H4 (cell line): ENCODE measurements around the gene PBXIP1. TPM values are rescaled to one million over a fixed set of nuclear protein-coding genes. Genes with fewer than 3 reads are reported as not detected.
"Not testable (repeated sequence)": the region's sequence is repeated elsewhere in the genome, so short reads cannot be mapped to it uniquely, and the experiment has no call there.

ENCODE experiments used
- DNase-seq: peaks from one replicate; pipeline ENCODE4 v3.0.0-alpha.2; 2015; ENCODE audit warnings: low spot score
- total RNA-seq: library from RNA; depleted of rRNA; stranded (reverse); fragments of >200 nt; shearing (Covaris generic); gene quantifications from 2 replicates; pipeline ENCODE4 v1.2.3, GENCODE V29; 2014

Gene PBXIP1
- total RNA-seq, 1 experiment from 2014 or later = 22.8 TPM

DNA sequence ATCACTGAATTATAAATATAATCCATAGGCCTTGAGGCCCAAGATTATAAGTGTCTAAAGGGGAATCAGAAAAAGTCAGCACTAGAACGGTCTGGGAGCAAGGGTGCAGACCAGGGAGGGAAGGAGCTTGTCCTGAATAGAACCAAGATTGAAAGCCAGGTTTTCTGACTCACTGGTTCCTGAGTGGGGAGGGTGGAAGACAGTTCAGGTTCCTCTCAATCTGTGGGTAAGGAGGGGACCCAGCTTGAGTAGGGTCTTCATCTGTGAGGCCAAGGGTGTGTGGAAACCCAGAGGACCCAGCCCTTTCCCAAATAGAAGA lies 38.3 kb upstream of the PBXIP1 start:
- DNase-seq = no peak

DNA sequence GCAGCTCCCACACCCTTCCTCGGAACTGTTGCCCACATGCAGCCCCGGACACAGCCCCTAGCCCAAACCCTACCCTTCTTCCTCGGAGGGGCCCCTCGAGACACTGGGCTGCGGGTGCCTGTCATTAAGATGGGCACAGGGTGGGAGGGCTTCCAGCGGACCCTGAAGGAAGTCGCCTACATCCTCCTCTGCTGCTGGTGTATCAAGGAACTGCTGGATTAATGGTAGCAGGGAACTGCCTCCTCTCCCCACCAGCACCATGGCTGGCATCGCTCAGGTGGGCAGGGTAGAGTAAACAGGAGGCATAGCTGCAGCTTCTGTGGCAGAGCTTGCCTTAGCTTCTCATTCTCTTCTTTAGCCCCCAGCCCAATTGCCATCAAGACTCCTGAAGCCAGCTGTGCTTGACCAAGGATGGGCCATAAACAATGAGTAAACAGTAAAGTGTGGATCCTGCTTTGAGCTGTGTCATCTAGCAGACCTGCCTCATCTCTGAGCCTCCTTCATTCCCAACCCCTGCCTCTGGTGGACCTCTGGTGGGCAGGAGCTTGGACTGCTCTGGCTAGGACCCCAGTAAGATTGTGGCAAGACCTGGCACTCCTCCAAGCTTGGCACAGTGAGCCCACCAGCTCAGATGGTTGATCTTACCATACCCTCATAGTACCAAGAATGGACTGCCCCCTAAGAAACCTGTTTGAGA lies 37.8 kb upstream of the PBXIP1 start, which contains the start of gene LENEP:
Gene LENEP (plus strand): TSS at position 15 of the 697 bp plus-strand sequence. CDS start 22 bp downstream, at position 37.
- DNase-seq = no peak

DNA sequence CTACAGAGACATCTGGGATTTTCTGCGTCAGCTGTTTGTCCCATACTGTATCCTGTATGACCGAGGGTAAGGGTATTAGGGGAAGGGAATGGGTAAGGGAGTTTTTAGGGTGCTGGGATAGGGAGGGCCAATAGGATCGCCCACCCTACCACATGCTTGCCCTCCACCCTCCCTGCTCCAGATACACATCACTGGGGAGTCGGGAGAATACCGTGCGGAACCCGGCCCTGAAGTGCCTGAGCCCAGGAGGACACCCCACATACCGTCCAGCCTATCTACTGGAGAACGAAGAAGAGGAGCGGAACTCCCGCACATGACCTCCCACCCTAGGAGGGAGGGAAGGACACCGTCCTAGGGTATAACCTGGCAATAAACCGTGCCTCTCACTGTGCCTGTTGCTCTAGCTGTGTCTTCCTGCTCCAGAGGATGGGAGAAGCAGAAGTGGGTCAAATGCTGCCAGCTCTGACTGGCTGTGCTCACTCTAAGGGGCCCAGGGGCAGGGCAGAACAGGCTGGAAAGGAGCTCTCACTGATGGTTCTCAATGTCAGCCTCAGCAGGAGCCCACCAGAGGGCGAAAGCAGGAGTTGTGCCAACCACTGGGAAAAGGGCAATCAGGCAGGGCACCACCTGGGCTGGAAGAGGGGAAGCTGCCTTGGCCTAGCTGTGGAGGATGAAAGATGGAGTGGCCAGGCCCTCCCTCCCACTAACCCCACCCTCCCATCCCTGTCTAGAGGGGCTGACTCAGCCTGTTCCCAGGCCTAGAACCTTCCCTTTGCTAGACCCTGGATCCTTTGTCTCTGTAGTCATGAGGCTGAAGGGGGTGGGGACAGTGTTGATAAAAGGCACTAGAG lies 37.0 kb upstream of the PBXIP1 start:
- peak; percentile 49 for DNase-seq

DNA sequence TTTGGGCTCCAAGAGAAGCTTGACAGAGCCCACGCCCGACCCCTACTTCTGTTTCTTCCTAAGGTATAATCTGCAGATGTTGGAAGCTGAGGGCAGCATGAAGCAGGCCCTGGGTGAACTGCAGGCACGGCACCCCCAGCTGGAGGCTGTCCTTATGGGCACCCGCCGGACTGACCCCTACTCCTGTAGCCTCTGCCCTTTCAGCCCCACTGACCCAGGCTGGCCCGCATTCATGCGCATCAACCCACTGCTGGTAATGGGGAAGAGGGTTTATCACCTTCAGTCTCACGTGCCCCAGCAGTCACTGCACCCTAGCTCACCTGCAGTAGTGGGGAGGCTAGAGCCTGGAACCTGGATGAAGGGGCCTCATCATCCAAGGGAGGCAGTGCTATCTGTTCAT lies 34.4 kb upstream of the PBXIP1 start:
- no peak for DNase-seq

DNA sequence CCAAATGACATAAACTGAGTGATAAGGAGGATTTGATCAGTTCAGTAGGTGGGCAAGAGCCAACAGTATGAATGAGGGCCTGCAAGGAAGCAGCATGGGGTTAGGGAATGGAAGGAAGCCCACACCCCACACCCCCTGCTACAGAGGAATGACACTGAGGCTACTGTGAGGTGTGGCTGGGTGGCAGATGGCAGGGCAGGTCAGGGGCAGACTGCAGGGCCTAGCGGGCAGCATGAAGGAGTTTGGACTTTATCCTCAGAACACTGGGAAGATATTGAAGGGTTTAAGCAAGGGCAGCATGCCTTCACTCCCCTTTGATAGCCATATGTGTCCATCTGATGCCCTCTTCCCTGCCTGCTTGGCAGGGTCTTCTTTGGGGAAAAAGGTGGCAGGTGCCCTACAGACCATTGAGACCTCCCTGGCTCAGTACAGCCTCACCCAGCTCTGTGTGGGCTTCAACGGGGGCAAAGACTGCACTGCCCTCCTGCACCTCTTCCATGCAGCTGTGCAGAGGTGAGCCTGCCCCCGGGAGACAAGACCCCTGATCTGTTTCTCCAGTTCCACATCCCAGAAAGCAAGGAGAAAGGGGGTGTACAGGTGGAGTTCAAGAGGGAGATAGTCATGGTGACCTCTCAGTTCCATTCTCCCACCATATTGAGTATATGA lies 33.4 kb upstream of the PBXIP1 start:
- DNase-seq = no peak

DNA sequence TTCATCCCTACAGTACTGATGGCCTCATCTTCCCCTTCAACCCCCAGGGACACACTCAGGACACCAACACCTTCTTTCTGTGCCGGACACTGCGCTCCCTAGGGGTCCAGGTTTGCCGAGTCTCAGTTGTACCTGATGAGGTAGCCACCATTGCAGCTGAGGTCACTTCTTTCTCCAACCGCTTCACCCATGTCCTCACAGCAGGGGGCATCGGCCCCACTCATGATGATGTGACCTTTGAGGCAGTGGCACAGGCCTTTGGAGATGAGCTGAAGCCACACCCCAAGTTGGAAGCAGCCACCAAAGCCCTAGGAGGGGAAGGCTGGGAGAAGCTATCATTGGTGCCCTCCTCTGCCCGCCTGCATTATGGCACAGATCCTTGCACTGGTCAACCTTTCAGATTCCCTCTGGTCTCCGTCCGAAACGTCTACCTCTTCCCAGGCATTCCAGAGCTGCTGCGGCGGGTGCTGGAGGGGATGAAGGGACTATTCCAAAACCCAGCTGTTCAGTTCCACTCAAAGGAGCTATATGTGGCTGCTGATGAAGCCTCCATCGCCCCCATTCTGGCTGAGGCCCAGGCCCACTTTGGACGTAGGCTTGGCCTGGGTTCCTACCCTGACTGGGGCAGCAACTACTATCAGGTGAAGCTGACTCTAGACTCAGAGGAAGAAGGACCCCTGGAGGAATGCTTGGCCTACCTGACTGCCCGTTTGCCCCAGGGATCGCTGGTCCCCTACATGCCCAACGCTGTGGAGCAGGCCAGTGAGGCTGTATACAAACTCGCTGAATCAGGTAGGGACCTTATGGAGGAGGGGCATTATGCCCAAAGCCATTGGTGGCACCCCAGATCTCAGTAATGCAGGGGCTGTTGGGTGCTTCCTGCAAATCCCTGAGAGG lies 32.4 kb upstream of the PBXIP1 start:
- DNase-seq = no peak

DNA sequence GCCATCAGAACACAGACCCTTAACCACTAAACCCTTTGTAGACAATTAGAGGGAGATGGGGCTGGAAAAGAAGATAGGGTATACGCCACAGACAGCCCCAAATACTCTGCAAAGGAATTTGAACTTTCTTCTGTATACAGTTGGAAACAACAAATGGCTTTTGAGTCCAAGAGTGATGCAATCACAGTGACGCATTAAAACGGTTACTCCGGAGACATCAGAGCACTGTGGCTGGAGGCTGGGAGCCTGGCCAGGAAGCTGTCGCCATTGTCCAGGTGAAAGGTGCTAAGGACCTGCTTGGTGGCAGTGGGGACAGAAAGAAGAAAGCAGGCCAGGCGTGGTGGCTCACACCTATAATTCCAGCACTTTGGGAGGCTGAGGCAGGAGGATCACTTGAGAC lies 31.4 kb upstream of the PBXIP1 start:
- no peak for DNase-seq

DNA sequence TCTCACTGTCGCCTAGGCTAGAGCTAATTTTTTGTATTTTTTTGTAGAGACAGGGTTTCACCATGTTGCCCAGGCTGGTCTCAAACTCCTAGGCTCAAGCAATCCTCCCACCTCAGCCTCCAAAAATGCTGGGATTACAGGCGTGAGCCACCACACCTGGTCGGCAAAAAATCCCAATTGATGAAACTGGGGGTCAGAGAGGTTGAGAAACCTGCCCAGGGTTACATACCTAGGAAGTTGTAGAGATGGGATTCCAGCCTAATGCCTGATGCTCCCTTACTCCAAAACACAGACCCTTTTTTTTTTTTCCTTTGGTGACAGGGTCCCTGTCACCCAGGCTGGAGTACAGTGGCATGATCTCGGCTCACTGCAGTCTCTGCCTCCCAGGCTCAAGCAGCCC lies 30.8 kb upstream of the PBXIP1 start:
- DNase-seq = not testable (repeated sequence)

DNA sequence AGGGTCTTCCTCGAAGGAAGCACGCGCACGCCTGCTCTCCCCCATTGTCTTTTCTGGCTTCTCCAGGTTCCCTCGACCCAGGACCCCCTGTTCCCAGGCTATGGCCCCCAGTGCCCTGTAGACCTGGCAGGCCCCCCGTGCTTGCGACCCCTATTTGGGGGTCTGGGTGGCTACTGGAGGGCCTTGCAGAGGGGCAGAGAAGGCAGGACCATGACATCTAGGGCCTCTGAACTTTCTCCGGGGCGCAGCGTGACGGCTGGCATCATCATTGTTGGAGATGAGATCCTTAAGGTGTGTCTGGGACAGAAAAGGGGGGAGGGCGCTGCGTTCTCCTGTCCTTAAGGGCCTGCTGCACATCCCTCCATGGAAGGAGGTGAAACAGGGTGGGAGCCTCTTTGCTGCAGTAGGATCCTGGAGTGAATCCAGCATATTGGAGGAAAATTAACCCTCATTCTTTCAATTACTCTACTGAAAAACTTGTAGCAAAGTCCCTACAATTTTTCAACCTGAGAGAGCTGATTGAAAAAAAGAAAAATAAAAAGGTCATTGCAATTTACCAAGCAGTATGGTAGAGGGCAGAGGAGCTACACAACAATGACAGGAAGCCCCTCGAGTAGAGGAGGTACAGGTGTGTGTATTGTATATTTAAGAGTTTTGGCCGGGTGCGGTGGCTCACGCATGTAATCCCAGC lies 28.0 kb upstream of the PBXIP1 start:
- DNase-seq = no peak

DNA sequence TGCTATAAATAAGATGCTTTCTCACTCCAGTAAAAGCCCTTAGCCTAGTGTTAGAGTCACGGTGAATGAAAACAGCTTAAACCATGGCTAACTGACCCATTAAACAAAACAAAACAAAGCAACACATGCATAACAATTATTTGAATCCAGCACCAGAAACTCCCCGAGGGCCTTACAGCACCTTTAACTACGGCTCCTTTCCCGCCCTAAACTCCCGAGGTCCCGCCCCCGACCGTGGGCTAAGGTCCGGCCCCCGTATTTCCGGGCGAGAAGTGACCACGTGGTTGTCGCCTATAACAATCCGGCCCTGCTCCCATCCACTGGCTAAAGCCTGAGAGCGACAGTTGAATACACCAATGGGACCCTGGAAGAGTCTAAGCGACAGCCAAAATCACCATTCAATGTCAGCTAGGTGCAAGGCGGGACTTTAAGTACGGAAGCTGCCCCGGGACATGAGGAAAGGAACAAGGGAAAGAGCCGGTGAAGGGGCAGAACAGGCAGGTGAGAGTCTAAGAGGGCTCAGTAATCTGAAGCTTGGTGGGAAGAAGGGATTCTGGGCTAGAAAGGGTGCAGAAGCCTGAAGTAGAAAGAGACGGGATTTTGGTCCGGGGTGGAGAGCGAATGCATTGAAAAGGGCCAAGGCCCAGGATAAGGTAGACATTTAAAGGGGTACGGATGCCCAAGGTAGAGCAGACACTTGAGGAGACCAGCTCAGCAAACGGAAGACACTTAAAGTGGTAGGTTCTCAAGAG lies 27.2 kb upstream of the PBXIP1 start, which contains the start of gene FLAD1:
Gene FLAD1 (plus strand): TSS at position 448 of the 752 bp plus-strand sequence. CDS start 351 bp downstream, outside the sequence.
- peak; percentile 99 for DNase-seq

DNA sequence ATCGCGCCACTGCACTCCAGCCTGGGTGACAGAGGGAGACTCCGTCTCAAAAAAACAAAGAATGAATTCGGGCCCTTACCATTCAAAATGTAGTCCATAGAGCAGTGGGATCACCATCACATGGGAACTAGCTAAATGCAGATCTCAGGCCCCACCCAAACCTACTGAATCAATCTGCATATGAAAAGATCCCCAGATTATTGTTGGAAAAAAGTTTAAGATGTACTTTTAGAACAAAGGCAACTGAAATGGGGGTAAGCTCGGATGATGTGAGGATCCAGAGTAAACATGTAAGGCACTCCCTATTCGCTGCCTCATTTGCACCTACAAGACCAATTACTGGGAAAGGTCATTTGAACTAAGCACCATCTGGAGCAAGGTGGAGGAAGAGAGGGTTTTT lies 26.4 kb upstream of the PBXIP1 start:
- DNase-seq = no peak

DNA sequence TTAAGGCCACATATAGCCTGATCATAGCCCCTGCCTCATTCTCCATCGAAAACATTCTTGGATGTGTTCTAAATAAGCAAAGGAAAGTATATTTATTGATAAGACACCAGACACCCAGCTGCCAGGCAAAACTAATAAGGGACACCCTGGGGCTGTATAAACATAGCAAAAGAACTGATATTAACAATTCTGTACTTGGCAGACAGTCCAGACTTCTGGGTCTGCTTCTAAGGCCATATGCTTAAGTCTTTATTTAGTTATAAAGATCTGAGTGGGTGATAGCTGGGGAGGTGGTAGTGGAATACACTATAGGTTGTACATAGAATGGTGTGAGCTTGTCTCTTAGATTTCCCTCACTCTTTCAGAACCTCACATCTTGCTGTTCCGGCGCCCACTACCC lies 22.5 kb upstream of the PBXIP1 start:
- no peak for DNase-seq

DNA sequence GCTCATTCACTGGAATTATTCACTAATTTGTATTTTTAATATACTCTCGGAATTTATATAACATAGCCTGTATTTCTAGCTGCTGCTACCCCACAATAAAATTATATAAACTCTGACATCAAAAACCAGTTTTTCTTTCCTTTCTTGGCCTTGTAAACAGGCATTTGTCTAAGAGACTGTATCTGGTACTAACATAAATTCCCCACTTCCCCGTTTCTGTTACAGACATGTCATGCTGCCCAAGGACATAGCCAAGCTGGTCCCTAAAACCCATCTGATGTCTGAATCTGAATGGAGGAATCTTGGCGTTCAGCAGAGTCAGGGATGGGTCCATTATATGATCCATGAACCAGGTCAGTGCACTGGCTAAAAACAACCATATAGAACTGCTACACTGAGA lies 21.9 kb upstream of the PBXIP1 start:
- DNase-seq = not testable (repeated sequence)

DNA sequence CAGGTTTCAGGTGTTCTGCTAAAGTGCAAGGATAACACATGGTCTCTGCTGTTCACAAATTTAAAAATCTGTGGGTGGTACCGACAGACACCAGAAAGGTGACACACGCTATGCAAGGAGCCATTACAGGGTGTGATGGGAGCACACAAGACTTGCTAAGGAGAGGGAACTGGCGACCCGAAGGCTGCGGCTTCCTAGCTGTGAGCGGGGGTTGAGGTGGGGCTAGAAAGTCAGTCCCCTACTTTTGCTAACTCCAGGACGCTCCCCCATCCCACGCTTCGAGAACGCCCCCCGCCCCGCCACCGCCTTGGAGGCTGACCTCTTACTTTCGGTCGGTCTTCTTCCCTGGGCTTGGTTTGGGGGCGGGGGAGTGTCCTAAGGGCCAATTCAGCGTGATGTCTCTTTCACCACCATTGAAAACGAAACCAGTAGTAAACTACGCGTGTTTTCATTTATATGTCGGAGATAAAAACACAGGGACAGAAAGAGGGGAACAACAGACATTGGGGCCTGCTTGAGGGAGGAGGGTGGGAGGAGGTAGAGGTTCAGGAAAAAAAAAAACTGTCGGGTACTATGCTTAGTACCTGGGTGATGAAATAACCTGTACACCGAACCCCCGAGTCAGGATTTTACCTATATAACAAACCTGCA lies 19.6 kb upstream of the PBXIP1 start:
- DNase-seq = no peak

DNA sequence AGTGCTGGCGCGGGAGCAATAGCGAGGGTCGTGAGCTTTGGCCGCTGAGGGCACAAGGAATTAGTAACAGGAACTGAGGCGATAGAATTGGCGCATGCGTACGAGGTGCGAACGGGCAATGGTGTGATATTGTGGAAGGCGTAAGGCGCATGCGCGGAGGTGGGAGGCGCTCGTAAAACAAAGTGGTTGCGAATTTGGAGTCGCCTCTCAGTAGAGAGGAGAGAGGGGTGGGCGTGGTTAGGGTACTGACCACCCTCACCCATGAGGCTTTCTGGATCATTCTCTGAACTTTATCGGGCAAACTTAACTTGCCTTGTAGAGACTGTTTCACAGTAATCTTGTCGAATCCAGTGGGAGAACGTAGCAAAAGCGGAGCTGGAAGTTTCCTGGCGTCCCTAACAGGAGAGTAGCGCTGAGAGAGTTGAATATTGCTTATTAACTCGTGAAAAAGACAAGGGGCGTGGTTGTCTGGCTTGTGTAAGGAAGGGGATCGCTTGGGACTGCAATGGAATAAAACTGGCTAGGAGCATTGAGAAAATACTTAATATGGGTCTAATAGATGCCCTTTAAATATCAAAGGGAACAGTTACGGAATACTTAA lies 19.0 kb upstream of the PBXIP1 start:
- DNase-seq = peak; percentile 97

DNA sequence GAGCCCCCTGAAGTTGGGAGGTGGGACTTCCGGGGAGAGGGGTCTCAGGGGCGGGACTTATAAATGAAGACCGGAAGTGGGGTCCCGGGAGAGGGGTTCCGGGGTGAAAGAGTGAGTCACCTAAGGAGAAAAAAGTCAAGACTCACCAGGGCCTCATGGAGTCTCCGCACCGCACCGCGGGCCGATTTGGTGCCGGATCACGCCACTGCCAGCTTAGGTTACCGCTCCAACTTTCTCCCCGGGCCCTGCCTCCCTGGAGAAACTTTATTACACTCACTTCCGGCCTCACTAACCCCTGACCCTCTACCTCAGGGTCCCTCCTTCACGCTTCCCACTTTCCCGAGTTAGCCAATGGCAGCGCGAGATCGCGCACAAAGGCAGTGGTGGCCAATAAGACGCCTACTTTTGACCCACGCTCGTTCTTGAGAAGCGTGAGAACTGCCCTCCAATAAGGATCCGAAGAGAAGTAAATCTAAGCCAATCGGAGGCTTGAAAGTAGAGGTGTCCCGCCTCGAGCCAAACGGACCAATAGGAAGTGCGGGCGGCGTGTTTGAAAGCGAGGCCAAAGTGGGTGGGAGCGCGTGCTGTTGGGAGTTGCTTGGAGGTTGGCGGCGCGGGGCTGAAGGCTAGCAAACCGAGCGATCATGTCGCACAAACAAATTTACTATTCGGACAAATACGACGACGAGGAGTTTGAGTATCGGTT lies 18.4 kb upstream of the PBXIP1 start, which contains the start of gene CKS1B:
Gene CKS1B (plus strand): TSS at position 580 of the 706 bp plus-strand sequence. CDS start 65 bp downstream, at position 645.
- peak; percentile 100 for DNase-seq

DNA sequence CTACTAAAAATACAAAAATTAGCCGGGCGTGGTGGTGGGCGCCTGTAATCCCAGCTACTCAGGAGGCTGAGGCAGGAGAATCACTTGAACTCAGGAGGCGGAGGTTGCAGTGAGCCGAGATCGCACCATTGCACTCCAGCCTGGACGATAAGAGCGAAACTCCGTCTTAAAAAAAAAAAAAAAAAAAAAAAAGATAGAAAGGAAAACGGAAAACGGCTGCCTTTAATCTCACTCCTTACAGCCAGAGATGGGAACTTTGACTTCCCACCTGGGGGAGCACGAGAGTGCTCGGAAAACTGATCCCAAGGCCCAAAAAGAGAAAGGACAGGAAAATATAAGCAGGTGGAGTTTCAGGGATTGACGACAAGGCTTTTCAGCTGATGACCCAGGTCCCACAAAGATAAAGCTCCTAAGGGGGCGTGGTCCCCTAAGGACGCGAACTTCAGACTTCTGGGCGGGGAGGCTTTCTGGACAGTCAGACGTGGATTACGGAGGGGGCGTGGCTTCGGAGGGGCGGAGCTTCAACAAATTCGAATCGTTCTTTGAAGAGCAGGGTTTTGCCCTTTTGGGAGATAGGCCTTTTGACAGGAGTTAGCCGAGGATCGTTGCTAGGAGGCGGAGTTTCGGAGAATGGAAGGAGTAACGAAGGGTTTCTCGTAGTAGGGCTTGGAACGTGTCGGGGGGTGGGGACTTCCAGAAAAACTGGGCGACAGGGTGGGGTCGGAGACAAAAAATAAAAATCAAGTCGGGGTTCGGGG lies 17.6 kb upstream of the PBXIP1 start:
- DNase-seq = peak; percentile 98
